HepG2 (cell line): ENCODE results near the gene CACNA2D1. TPM values are rescaled to one million over a fixed set of nuclear protein-coding genes. Genes with fewer than 3 reads are reported as not detected.

ENCODE experiments used
- ATAC-seq: fragments of 200-7000 bp; cut with Tn5 transposase; 3 replicates; pipeline ENCODE4 v1.9.1; 2020; ENCODE audit warnings: mild to moderate bottlenecking, moderate library complexity
- BruUV-seq: library from RNA; stranded (reverse); fragments of 400-500 nt; replicated peaks from 2 replicates; lab custom pipeline; 2021; lab: Mats Ljungman, UMichigan
- CTCF ChIA-PET: fragments of 300-600 bp; formaldehyde crosslinking; extraction: SDS; loops from one replicate; lab custom pipeline; 2021; ENCODE audit warnings: low total read pairs, inconsistent platforms, low intra/inter-chr PET ratio; lab: Yijun Ruan, JAX
- POLR2A ChIA-PET: fragments of 350-600 bp; sonication (Branson Sonifier 250); formaldehyde crosslinking; loops from one replicate; lab custom pipeline; 2020; ENCODE audit warnings: antibody characterized with exemption, inconsistent platforms; lab: Yijun Ruan, JAX
- DNase-seq: peaks from one replicate; pipeline ENCODE4 v3.0.0-alpha.2; 2015; ENCODE audit warnings: low spot score
- FAIRE-seq: peaks from 3 replicates; lab custom pipeline; 2011; peaks lifted over from hg19 to GRCh38; lab: Jason Lieb, UNC
- H2AFZ ChIP-seq: one replicate; pipeline ENCODE4 v1.6.1; 2011; ENCODE audit warnings: low read length, inconsistent platforms
- H3K27ac ChIP-seq: fragments of 300-600 bp; 3 replicates; pipeline ENCODE4 v1.8.0; 2011; ENCODE audit warnings: mixed run types, mild to moderate bottlenecking, mixed read lengths, low read length, inconsistent platforms; ENCODE audit not compliant: insufficient read depth; ENCODE audit errors: extremely low read length
- H3K27me3 ChIP-seq, 2 experiments: fragments of 200-600 bp in 1 of 2; 2 replicates in 1 of 2; 3 replicates in 1 of 2; pipeline versions ENCODE4 v1.6.0 to v1.8.0; 2011; ENCODE audit warnings: low read length in 2 of 2, mild to moderate bottlenecking in 2 of 2, moderate library complexity in 2 of 2, inconsistent platforms in 1 of 2; ENCODE audit not compliant: insufficient read depth in 2 of 2, control insufficient read depth in 1 of 2
- H3K36me3 ChIP-seq, 2 experiments: fragments of 200-600 bp in 1 of 2; replicated peaks in 1 of 2; 2 replicates in 1 of 2; 3 replicates in 1 of 2; pipeline versions ENCODE4 v1.5.1 to v1.8.0; 2011; ENCODE audit warnings: low read length in 2 of 2, inconsistent platforms in 1 of 2; ENCODE audit not compliant: insufficient read depth in 2 of 2, control insufficient read depth in 1 of 2
- H3K4me1 ChIP-seq: 2 replicates; pipeline ENCODE4 v1.5.1; 2012; ENCODE audit warnings: low read length, inconsistent platforms; ENCODE audit not compliant: insufficient read depth
- H3K4me2 ChIP-seq: 2 replicates; pipeline ENCODE4 v1.6.0; 2011; ENCODE audit warnings: low read depth, low read length, inconsistent platforms
- H3K4me3 ChIP-seq, 3 experiments: fragments of 200-600 bp in 1 of 3; sonication (generic), shearing (Covaris generic) in 1 of 3; replicated peaks in 1 of 3; 2 replicates each; pipeline ENCODE4 v1.5.1; 2011 to 2016; ENCODE audit warnings: low read length in 3 of 3, inconsistent platforms in 2 of 3, low read depth in 2 of 3, mild to moderate bottlenecking in 2 of 3, control low read depth in 1 of 3, mixed read lengths in 1 of 3; ENCODE audit not compliant: insufficient read depth in 1 of 3
- H3K79me2 ChIP-seq: one replicate; pipeline ENCODE4 v1.6.1; 2011; ENCODE audit warnings: low read length, inconsistent platforms; ENCODE audit not compliant: insufficient read depth
- H3K9ac ChIP-seq: 2 replicates; pipeline ENCODE4 v1.6.0; 2011; ENCODE audit warnings: mild to moderate bottlenecking, low read depth, low read length, inconsistent platforms; ENCODE audit not compliant: insufficient read depth
- H3K9me3 ChIP-seq: 2 replicates; pipeline ENCODE4 v1.5.1; 2012; ENCODE audit warnings: mild to moderate bottlenecking, low read length
- H4K20me1 ChIP-seq: 2 replicates; pipeline ENCODE4 v1.6.0; 2011; ENCODE audit warnings: inconsistent platforms, mild to moderate bottlenecking, low read length, moderate library complexity; ENCODE audit not compliant: insufficient read depth
- PHF5A ChIP-seq: IDR thresholded peaks from one replicate; pipeline ENCODE4 v1.6.1; 2018; ENCODE audit warnings: low read depth, missing genetic modification reagents; ENCODE audit not compliant: unreplicated experiment
- YEATS4 ChIP-seq: sonication (generic); formaldehyde crosslinking; IDR thresholded peaks from 2 replicates; pipeline ENCODE4 v1.4.0; 2020; ENCODE audit warnings: missing genetic modification reagents, borderline replicate concordance
- ZFP36L1 ChIP-seq: sonication (generic); formaldehyde crosslinking; IDR thresholded peaks from 2 replicates; pipeline ENCODE4 v1.8.0; 2022; ENCODE audit warnings: mild to moderate bottlenecking, missing genetic modification reagents, moderate library complexity
- ZNF337 ChIP-seq: sonication (generic); formaldehyde crosslinking; IDR thresholded peaks from 2 replicates; pipeline ENCODE4 v1.5.1; 2020; ENCODE audit warnings: missing genetic modification reagents, low read depth, mild to moderate bottlenecking, borderline replicate concordance
- WGBS: methylation state at CpG from one replicate; pipeline ENCODE4 v1.1.6; 2017; ENCODE audit warnings: low lambda C conversion rate; 5-methylcytosine and 5-hydroxymethylcytosine counted together
- in situ Hi-C: cut with HindIII; loops from 2 replicates; pipeline ENCODE4 v1.10.0; 2017; ENCODE audit warnings: low pct_unique_long_range_greater_than_20kb; ENCODE audit not compliant: extremely low pct_ligation_motif_present
- intact Hi-C: fragments of 100-400 bp; cut with micrococcal nuclease; formaldehyde crosslinking; loops from one replicate; pipeline ENCODE4 v1.10.0; 2022; ENCODE audit not compliant: unreplicated experiment
- polyA plus RNA-seq, 8 experiments: library from polyadenylated mRNA; depleted of rRNA in 3 of 8; stranded (reverse) in 7 of 8; unstranded in 1 of 8; fragments of >200 nt; fragmentation: Illumina TruSeq in 4 of 8; extraction: Trizol in 4 of 8; gene quantifications; 2 replicates each; pipeline versions ENCODE4 v1.2.1 to v1.2.3, GENCODE V29; 2011 to 2016; ENCODE audit warnings: low read depth in 4 of 8, missing spikeins in 1 of 8, mixed read lengths in 1 of 8; ENCODE audit not compliant: insufficient read depth in 1 of 8
- total RNA-seq, 5 experiments: library from RNA; depleted of rRNA; stranded (reverse); fragments of >200 nt; fragmentation: Illumina TruSeq; extraction: Trizol; gene quantifications; 2 replicates each; pipeline ENCODE4 v1.2.3, GENCODE V29; 2016; ENCODE audit warnings: low read depth in 1 of 5

The CACNA2D1 gene
- total and polyA plus RNA-seq, 2 of the 13 experiments (the other 11 are each of a cell fraction or from before 2014, with no cell fraction given): not detected

DNA sequence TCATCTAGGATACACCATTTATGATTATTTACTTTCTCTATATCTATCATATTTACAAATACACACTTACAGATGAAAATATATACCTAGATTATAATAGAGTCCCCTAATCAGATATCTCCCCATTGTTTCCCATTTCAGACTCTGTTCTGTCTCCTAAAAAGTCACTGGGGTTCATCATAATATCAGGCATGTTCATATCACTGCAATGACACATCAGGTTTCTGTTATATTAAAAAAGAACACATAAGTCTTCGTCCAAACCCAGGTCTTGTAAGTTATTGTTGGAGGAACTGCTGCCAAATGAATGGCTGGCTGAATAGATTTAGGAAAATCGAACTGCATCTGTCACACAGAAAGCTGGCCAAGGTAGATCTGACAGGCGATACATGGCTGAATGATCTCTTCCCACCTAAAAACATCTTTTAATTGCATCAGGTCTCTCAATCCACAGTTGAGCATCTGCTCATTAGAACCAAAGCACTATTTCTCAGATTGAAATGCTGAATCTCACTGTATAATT lies 178.7 kb downstream of the CACNA2D1 start:
- no peaks in the 10 kb centered on the region for H3K36me3 ChIP-seq
- no peaks in the 10 kb centered on the region for H4K20me1 ChIP-seq
- FAIRE-seq (no peak), ATAC-seq (no peak), DNase-seq (no peak)
- in situ Hi-C loops: no loop called here
- CTCF ChIA-PET: no interaction called here
- no peak overlapping the region for H3K27ac ChIP-seq
- no peak overlapping the region for H3K9ac ChIP-seq
- no TSS peak for BruUV-seq
- no peaks in the 10 kb centered on the region for H3K79me2 ChIP-seq
- H3K4me3 ChIP-seq: no peak overlapping the region
- POLR2A ChIA-PET: no interaction called here
- intact Hi-C loops: no loop called here
- no peak for TF ChIP-seq ZFP36L1 (CRISPR knock-in tag)
- TF ChIP-seq PHF5A: no peak
- H3K27me3 ChIP-seq: no peaks in the 10 kb centered on the region
- H2AFZ ChIP-seq: no peak overlapping the region
- H3K4me2 ChIP-seq: no peak overlapping the region
- H3K4me1 ChIP-seq: no peaks in the 10 kb centered on the region
- no peaks in the 10 kb centered on the region for H3K9me3 ChIP-seq
- 11% methylated on average over 3 of the region's 3 CpGs for WGBS

DNA sequence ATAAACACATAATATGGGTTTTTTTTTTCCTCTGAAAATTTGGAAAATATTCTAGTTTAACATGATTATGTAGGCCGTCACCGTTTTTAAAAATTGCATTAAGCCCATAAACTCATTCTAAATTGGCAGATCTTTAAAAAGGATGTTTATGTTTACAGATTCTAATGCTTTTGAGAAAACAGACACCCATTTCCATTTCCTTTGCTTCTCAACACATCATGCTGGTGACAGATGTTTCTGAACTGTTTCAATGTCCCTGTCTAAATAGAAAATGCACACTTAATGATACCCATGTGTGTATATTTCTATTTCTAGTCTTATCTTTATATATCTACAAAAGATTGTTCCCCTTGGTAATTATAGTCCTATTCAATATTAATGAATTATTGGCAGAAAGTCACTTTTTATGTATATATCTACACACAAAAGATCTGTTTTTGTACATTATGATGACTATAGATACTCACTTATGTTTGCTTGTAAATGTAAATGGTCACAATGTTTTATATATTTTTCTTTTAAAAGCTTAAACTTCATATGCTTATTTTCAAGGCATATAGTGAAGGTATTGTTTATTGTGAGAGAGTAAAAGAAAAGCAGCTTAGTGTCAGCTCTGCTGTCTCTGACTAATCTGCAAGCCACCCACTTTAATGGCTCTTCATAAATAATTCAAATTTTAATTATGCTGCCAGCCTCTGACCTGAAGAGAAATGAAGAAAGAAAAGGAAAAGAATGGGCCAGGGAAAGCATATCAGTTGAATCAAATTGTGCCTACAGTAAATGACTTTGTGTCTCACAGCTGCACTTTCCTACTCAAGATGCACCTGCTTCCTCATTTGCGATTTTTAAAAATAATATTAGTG lies 179.4 kb downstream of the CACNA2D1 start:
- H3K4me3 ChIP-seq: no peak overlapping the region
- ChIA-PET CTCF (no interaction called here), POLR2A (no interaction called here)
- DNase-seq: no peak
- no peaks in the 10 kb centered on the region for H3K36me3 ChIP-seq
- TF ChIP-seq YEATS4 (CRISPR knock-in tag) (no peak), ZNF337 (CRISPR knock-in tag) (no peak)
- H3K4me2 ChIP-seq: no peak overlapping the region
- H3K9ac ChIP-seq: no peak overlapping the region
- BruUV-seq: no TSS peak
- no peak for ATAC-seq
- no peaks in the 10 kb centered on the region for H3K9me3 ChIP-seq
- no peaks in the 10 kb centered on the region for H3K4me1 ChIP-seq
- WGBS: 1% methylated on average over 3 of the region's 3 CpGs
- H3K27me3 ChIP-seq: no peaks in the 10 kb centered on the region
- H4K20me1 ChIP-seq: no peaks in the 10 kb centered on the region
- in situ Hi-C loops: no loop called here
- intact Hi-C loops: no loop called here
- H3K27ac ChIP-seq: no peak overlapping the region
- no peak overlapping the region for H2AFZ ChIP-seq
- no peak for FAIRE-seq
- H3K79me2 ChIP-seq: no peaks in the 10 kb centered on the region
